ACHN (cell line): ENCODE results near the gene RGS6.

Experiments used
- DNase-seq: peaks from one replicate; pipeline ENCODE4 v3.0.0-alpha.2; 2015
- in situ Hi-C: cut with HindIII; loops from 2 replicates; pipeline ENCODE4 v1.10.0; 2017; ENCODE audit warnings: low sequenced_read_pairs, low pct_ligation_motif_present, low pct_unique_long_range_greater_than_20kb

Gene RGS6

DNA sequence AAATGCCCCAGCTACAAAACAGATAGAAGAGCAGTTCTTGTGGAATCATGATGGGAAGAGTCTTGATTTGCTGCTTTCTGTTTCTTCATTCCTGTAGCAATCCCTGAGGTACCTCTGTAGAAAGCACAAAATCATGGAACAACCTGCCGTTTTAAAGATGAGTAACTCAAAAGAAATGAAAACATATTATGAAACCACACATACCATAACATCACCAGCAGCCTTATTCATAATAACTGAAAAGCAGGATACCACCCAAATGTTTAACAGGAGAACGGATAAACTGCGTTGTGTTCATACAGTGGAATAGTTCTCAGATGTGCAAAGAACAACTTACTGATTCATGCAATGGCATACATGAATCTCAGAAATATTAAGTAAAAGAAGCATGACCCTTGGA is 188.1 kb downstream of the RGS6 start:
- in situ Hi-C loops, result no loop called here
- no peak for DNase-seq

DNA sequence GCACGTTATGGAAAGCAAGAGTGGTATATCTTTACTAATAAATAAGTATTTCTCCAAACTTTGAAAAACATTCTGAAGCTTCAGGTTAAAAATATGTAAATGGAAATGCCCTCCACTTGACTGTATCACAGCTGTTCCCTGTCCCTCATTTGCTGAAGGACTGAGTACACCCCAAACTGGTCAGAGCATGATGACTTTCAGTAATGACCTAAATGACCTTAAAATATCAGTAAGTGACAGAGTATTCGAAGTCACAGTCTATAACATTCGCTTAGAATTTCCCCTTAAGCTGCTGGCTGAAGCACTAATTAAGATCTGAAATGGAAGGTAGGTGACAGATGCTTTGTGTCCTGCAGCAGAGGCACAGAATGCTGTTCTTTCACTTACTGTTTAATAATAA is 191.5 kb downstream of the RGS6 start:
- in situ Hi-C loops, result no loop called here
- DNase-seq, result no peak

GRCh38 chr14:72124171-72124570 is 191.9 kb downstream of the RGS6 start:
- no peak for DNase-seq
- in situ Hi-C loops, result no loop called here

DNA sequence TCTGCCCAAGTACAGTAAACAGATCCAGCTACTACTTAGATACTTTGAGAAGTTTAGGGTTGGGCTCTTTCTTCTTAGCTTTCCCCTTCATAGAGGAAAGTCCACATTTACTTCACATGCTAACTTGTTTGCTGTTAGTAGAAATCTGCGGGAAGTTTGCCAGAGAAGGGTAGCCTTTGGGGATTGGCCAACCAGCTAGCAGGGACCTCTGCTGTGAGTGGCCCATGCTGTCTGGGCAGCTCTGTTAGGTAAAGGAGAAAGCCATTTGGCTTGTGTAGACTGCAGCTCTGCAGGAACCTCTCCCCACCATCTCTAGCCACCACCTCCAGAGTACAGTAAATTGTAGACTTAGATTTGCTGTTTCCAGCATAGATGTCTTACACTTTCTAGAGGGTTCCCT is 193.9 kb downstream of the RGS6 start:
- in situ Hi-C loops, result no loop called here
- DNase-seq, result no peak

GRCh38 chr14:72126561-72126960 is 194.3 kb downstream of the RGS6 start:
- in situ Hi-C loops, result no loop called here
- DNase-seq, result no peak

- DNase-seq, result no peak
- in situ Hi-C loops, result no loop called here
Measured at GRCh38 chr14:72128629-72129028, 196.4 kb downstream of the RGS6 start.

GRCh38 chr14:72129291-72129690 is 197.1 kb downstream of the RGS6 start:
- DNase-seq, result no peak
- in situ Hi-C loops, result no loop called here

DNA sequence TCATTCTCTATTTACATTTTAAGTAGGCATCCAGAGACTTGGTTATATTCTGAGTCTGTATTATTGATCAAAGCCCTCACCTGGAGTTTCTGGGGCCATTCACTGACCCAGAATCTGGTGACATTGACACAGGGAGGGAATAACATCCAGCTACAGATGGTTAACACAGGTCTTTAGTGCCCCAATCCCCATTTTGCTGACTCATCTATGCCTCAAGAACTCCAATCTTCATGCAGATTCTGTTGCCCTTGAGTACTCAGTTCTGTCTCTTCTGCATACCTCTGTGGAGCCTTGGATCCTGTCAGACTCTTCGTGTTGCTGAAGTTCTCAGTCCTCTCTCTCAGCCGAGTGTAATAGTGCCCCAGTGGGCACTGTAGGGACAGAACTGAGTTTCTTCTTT is 208.9 kb downstream of the RGS6 start:
- no peak for DNase-seq
- in situ Hi-C loops, result no loop called here

- no peak for DNase-seq
- in situ Hi-C loops, result no loop called here
Measured at GRCh38 chr14:72142328-72142727, 210.1 kb downstream of the RGS6 start.

DNA sequence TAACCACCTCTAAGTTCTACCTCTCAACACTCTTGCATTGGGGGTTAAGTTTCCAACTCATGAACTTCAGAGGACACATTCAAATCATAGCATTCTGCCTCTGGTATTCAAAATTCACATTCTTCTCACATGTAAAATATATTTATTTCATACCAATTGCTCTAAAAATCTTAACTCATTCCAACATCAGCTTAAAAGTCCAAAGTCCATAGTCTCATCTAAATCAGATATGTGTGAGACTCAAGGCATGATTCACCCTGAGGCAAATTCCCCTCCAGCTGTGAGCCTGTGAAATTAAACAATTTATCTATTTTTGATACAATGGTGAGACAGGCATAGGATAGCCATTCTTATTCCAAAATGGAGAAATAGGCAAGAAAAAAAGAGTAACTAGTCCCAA is 214.0 kb downstream of the RGS6 start:
- DNase-seq, result no peak
- in situ Hi-C loops, result no loop called here

DNA sequence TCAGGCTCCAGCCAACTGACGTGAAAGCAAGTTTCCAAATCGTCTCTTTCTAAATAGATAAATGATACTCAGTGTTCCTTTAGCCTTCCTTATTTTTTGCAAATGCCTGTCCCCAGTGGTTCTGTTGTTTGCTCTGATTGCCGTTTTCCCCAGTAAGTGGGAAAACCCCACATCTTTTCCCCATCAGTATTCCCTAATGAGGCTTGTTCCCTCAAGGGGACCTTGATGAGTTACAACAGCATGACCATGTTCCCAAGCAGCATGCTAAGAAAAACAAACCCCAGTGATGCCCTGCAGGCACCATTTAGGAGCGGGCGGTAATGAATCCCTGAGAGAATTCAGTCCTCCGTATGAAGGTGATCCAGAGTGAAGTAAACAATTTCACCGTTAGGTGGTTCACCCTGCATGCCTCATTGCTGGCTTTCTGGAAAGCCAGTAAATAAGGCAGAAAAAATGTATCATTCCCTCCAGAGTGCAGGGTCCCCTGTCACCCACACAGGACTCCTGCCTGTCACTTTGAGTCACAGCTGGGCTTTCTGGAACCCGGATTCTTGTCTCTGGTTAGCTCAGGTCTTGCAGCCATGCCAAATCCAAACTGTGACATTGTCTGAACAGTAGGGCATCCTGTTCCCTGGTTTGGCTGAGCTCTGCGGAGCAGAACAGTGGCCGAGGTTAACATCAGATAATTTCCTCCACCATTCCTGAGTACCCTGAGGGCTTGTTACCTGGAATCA is 222.6 kb downstream of the RGS6 start:
- DNase-seq, result no peak
- in situ Hi-C loops, result no loop called here

GRCh38 chr14:72155379-72155993 is 223.3 kb downstream of the RGS6 start:
- no peak for DNase-seq
- in situ Hi-C loops, result no loop called here

- no peak for DNase-seq
- in situ Hi-C loops, result no loop called here
Measured at GRCh38 chr14:72164420-72165228, 232.4 kb downstream of the RGS6 start.

- in situ Hi-C loops, result no loop called here
- no peak for DNase-seq
Measured at GRCh38 chr14:72165229-72165698, 233.0 kb downstream of the RGS6 start.

- in situ Hi-C loops, result no loop called here
- peak; percentile 1 for DNase-seq
Measured at GRCh38 chr14:72169521-72169920, 237.3 kb downstream of the RGS6 start.

GRCh38 chr14:72172049-72172448 is 239.8 kb downstream of the RGS6 start:
- DNase-seq, result no peak

DNA sequence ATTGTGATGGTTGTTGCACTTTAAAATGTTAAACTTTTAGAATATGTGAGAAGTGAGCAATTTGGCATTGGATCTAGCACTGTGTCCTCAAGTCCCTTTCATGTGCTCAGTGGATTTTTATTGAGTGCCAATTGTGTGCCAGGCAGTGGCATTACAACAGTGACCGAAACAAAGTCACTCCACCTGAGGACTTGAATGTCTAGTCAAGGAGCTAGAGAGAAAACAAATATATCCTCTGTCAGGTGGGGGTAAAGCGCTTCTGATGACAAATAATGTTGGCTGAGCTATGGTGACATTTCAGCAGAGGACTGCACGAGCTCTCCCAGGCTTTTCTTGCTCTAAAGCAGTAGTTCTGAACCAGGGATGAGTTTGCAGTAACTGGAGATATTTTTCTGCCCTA is 240.4 kb downstream of the RGS6 start:
- in situ Hi-C loops, result no loop called here

More at GRCh38 chr14:72172049-72172448, 239.8 kb downstream of the RGS6 start:
- in situ Hi-C loops, result no loop called here

DNA sequence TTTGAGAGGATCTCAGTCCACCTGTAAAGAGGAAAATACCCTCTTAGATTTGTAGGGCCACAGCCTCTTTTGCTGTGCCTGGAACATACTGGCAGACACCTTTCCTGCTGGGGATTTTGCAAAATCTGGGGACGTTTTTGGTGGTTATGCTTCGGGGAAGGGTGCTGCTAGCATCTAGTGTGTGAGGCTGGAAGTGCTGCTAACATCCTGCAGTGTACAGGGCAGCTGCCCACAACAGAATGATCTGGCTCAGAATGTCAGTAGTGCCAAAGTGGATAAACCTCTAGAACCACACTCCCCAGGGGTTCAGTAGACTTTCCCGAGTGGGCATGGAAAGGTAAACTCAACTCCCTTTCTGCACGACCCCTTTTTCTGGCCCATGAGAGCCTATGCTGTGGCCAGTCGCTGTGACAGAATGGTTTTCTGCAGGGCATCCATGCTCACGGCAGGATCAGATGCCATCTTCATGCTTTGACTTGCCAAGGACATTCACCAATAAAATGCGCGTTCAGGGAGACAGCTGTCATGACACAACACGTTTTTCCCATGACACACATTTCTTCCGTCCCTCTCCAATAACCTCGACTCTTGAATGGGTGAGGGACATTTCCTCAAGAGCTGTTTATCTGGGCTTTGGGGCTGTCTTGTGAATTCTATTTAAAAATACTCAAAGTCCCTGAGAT is 240.9 kb downstream of the RGS6 start:
- DNase-seq, result no peak
- in situ Hi-C loops, result no loop called here

More for the DNA sequence above, 240.4 kb downstream of the RGS6 start:
- no peak for DNase-seq

GRCh38 chr14:72177251-72177650 is 245.0 kb downstream of the RGS6 start:
- DNase-seq, result no peak
- in situ Hi-C loops, result no loop called here
